ENCODE results near the gene CACNA1C. TPM values are rescaled to one million over a fixed set of nuclear protein-coding genes. Genes with fewer than 3 reads are reported as not detected.
A peak's percentile ranks its signal among the peaks of the same experiment; 100 is the strongest.

The CACNA1C gene
- total RNA-seq, 4 donors from 2014 or later = 44.1 to 104 (median 49.4) TPM

GRCh38 chr12:2422591-2422990, 369.8 kb downstream of the CACNA1C start:
- Histone ChIP-seq H3K9me3 (no peaks in the 10 kb centered on the region), H3K27me3 (no peaks in the 10 kb centered on the region), H3K27ac (replicated peaks in 1 of 4) (no peak overlapping the region), H3K4me1 (peaks cover 0 to 11% (median 5%) of the 10 kb centered on the region in 4 donors), H3K4me3 (no peak overlapping the region), H3K36me3 (no peaks in the 10 kb centered on the region)
- 53% methylated on average over 7 of the region's 8 CpGs for WGBS
- TF ChIP-seq CTCF (IDR thresholded peaks at IDR 0.05) = no peak
- no peak for TF ChIP-seq POLR2AphosphoS5 (IDR thresholded peaks at IDR 0.05)
- TF ChIP-seq EP300 (IDR thresholded peaks at IDR 0.05) = no peak
- no peak for TF ChIP-seq POLR2A (IDR thresholded peaks at IDR 0.05; ENCODE audit: low read depth)
- DNase-seq (ENCODE audit: extremely low spot score) = no peak
- intact Hi-C loops (cut with DNase I) = no loop called here

- Histone ChIP-seq H3K9me3 (no peaks in the 10 kb centered on the region), H3K36me3 (peaks cover 0 to 7% (median 0%) of the 10 kb centered on the region in 4 donors), H3K27ac (replicated peaks in 1 of 4) (peak overlapping the region in 2 of 4 donors; percentile 38 to 49), H3K27me3 (no peaks in the 10 kb centered on the region), H3K4me3 (no peak overlapping the region), H3K4me1 (peaks cover 24 to 39% (median 31%) of the 10 kb centered on the region in 4 donors)
- intact Hi-C loops (cut with DNase I) = no loop called here
- WGBS = 62% methylated on average over 4 of the region's 4 CpGs
- TF ChIP-seq POLR2A (IDR thresholded peaks at IDR 0.05; ENCODE audit: low read depth) (no peak), POLR2AphosphoS5 (IDR thresholded peaks at IDR 0.05) (no peak), CTCF (IDR thresholded peaks at IDR 0.05) (no peak), EP300 (IDR thresholded peaks at IDR 0.05) (no peak)
- DNase-seq (ENCODE audit: extremely low spot score) = no peak
These were observed 376.2 kb downstream of the CACNA1C start for GRCh38 chr12:2429032-2429431.

GRCh38 chr12:2431810-2432209, 379.0 kb downstream of the CACNA1C start:
- 7% methylated on average over 1 of the region's 1 CpG for WGBS
- intact Hi-C loops (cut with DNase I) = no loop called here
- H3K4me3 ChIP-seq = no peak overlapping the region
- no peak for DNase-seq (ENCODE audit: extremely low spot score)
- H3K4me1 ChIP-seq = peaks cover 24 to 42% (median 36%) of the 10 kb centered on the region in 4 donors
- H3K36me3 ChIP-seq = peaks cover 0 to 7% (median 3%) of the 10 kb centered on the region in 4 donors
- no peaks in the 10 kb centered on the region for H3K27me3 ChIP-seq
- H3K27ac ChIP-seq (replicated peaks in 1 of 4) = peak overlapping the region in 3 of 4 donors; percentile 43 to 51 (median 44)
- H3K9me3 ChIP-seq = no peaks in the 10 kb centered on the region
- TF ChIP-seq EP300 (IDR thresholded peaks at IDR 0.05) (no peak), POLR2AphosphoS5 (IDR thresholded peaks at IDR 0.05) (peak in 1 of 2 donors; percentile 36), POLR2A (IDR thresholded peaks at IDR 0.05; ENCODE audit: low read depth) (no peak), CTCF (IDR thresholded peaks at IDR 0.05) (no peak)

GRCh38 chr12:2432856-2433255, 380.1 kb downstream of the CACNA1C start:
- Histone ChIP-seq H3K36me3 (peaks cover 0 to 7% (median 3%) of the 10 kb centered on the region in 4 donors), H3K9me3 (no peaks in the 10 kb centered on the region), H3K27ac (replicated peaks in 1 of 4) (no peak overlapping the region), H3K27me3 (no peaks in the 10 kb centered on the region), H3K4me1 (peaks cover 24 to 45% (median 36%) of the 10 kb centered on the region in 4 donors), H3K4me3 (no peak overlapping the region)
- intact Hi-C loops (cut with DNase I) = no loop called here
- 92% methylated on average over 5 of the region's 5 CpGs for WGBS
- no peak for TF ChIP-seq CTCF (IDR thresholded peaks at IDR 0.05)
- no peak for TF ChIP-seq POLR2AphosphoS5 (IDR thresholded peaks at IDR 0.05)
- TF ChIP-seq EP300 (IDR thresholded peaks at IDR 0.05) = no peak
- TF ChIP-seq POLR2A (IDR thresholded peaks at IDR 0.05; ENCODE audit: low read depth) = no peak
- DNase-seq (ENCODE audit: extremely low spot score) = no peak

GRCh38 chr12:2435511-2435910, 382.7 kb downstream of the CACNA1C start:
- Histone ChIP-seq H3K27ac (replicated peaks in 1 of 4) (no peak overlapping the region), H3K27me3 (no peaks in the 10 kb centered on the region), H3K4me3 (no peak overlapping the region), H3K4me1 (peaks cover 23 to 49% (median 39%) of the 10 kb centered on the region in 4 donors), H3K36me3 (peaks cover 0 to 7% (median 3%) of the 10 kb centered on the region in 4 donors), H3K9me3 (no peaks in the 10 kb centered on the region)
- WGBS = 73% methylated on average over 5 of the region's 11 CpGs
- intact Hi-C loops (cut with DNase I) = no loop called here
- no peak for DNase-seq (ENCODE audit: extremely low spot score)
- no peak for TF ChIP-seq EP300 (IDR thresholded peaks at IDR 0.05)
- TF ChIP-seq POLR2A (IDR thresholded peaks at IDR 0.05; ENCODE audit: low read depth) = no peak
